Astrocyte of the cerebellum (primary cell): ENCODE data around the gene C16orf95.

Experiments
- DNase-seq: peaks from one replicate; pipeline ENCODE4 v3.0.0-alpha.2; 2011; ENCODE audit warnings: low read depth
- H3K4me3 ChIP-seq: 2 replicates; pipeline ENCODE4 v1.5.1; 2011; ENCODE audit warnings: mild to moderate bottlenecking, low read depth, low read length, moderate library complexity
- CTCF ChIP-seq: IDR thresholded peaks from 2 replicates; pipeline ENCODE4 v1.5.1; 2012; ENCODE audit warnings: low read length, low read depth, moderate library complexity, mild to moderate bottlenecking; ENCODE audit errors: missing control alignments
- in situ Hi-C: cut with HindIII; loops from 2 replicates; pipeline ENCODE4 v1.10.0; 2017; ENCODE audit warnings: low sequenced_read_pairs

C16orf95 gene

GRCh38 chr16:87306516-87306915 lies 10.7 kb downstream of the C16orf95 start:
- in situ Hi-C loops = no loop called here
- H3K4me3 ChIP-seq = no peak overlapping the region
- TF ChIP-seq CTCF = no peak
- no peak for DNase-seq

- DNase-seq = no peak
- no peak for TF ChIP-seq CTCF
- in situ Hi-C loops = no loop called here
- H3K4me3 ChIP-seq = no peak overlapping the region
These were observed 11.4 kb downstream of the C16orf95 start for GRCh38 chr16:87305505-87306391.

GRCh38 chr16:87304951-87305350 lies 12.2 kb downstream of the C16orf95 start:
- in situ Hi-C loops = no loop called here
- H3K4me3 ChIP-seq = no peak overlapping the region
- no peak for DNase-seq
- no peak for TF ChIP-seq CTCF

- no peak overlapping the region for H3K4me3 ChIP-seq
- in situ Hi-C loops = no loop called here
- DNase-seq = no peak
- TF ChIP-seq CTCF = no peak
These were observed 13.2 kb downstream of the C16orf95 start for GRCh38 chr16:87303962-87304521.

- TF ChIP-seq CTCF = no peak
- DNase-seq = no peak
- in situ Hi-C loops = no loop called here
- no peak overlapping the region for H3K4me3 ChIP-seq
These were observed 13.7 kb downstream of the C16orf95 start for GRCh38 chr16:87303431-87303930.

- no peak for DNase-seq
- in situ Hi-C loops = no loop called here
- TF ChIP-seq CTCF = no peak
- H3K4me3 ChIP-seq = no peak overlapping the region
These were observed 18.2 kb downstream of the C16orf95 start for GRCh38 chr16:87298857-87299465.
